ENCODE data around the gene PLAAT4. TPM values are rescaled to one million over a fixed set of nuclear protein-coding genes. Genes with fewer than 3 reads are reported as not detected.
A peak's percentile ranks its signal among the peaks of the same experiment; 100 is the strongest.

The PLAAT4 gene
- total and polyA plus RNA-seq, 2 of the 8 experiments (the other 6 are each of a cell fraction or from before 2014, with no cell fraction given) = 2.8 to 4.1 TPM

DNA sequence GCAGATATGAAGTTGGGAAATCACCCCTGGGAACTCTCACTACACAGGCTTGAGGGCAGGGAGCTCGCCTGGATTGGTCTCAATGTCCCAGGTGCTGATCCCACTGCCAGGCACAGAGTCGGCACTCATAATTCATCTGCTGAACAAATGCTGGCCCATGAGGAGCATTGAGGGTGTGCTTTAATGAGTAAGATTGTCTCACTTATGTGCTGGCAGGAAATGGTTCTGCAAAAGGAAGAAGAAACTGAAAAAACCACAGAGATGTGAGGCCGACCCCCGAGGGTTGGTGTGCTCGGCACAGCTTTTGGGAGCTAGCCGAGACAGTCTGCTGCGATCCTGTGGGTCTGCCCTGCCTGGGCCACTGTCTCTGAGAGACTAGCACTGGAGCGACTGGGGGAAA, 17.2 kb downstream of the PLAAT4 start:
- Histone ChIP-seq H3K18ac (ENCODE audit: extremely low read depth, low read length) (0 out of 2 replicates have a peak overlapping the region, but pooled peaks have one; percentile 13), H2BK15ac (ENCODE audit: low read length) (no peak overlapping the region), H2BK20ac (ENCODE audit: low read length) (no peak overlapping the region), H2BK12ac (ENCODE audit: low read depth, low read length) (no peak overlapping the region), H4K20me1 (replicated peaks in 1 of 2; ENCODE audit: control insufficient read depth in 1 of 2, insufficient read depth in 2 of 2, low read length in 2 of 2) (no peaks in the 10 kb centered on the region), H4K5ac (ENCODE audit: insufficient read length, low read depth, low read length) (no peak overlapping the region), H3K36me3 (ENCODE audit: control insufficient read depth in 2 of 4, insufficient read depth in 4 of 4, low read length in 3 of 4) (no peaks in the 10 kb centered on the region), H2AFZ (ENCODE audit: low read length) (no peak overlapping the region), H2AK5ac (ENCODE audit: low read depth, low read length) (no peak overlapping the region), H3K4ac (replicated peaks; ENCODE audit: insufficient read length, low read depth, low read length) (no peak overlapping the region), H3K27ac (ENCODE audit: low read depth, low read length) (no peak overlapping the region), H3K4me3 (ENCODE audit: extremely low read depth in 1 of 4, insufficient read depth in 2 of 4, low read depth in 3 of 4, low read length in 4 of 4) (no peak overlapping the region), H3K9ac (replicated peaks in 1 of 4; ENCODE audit: extremely low read depth in 1 of 4, low read depth in 3 of 4, low read length in 3 of 4) (no peak overlapping the region), H3K4me1 (replicated peaks in 1 of 4; ENCODE audit: control insufficient read depth in 3 of 4, insufficient read depth in 4 of 4, low read length in 3 of 4) (peaks cover 0 to 6% (median 2%) of the 10 kb centered on the region in 4 experiments; a peak in 3 of 7 replicates), H3K14ac (ENCODE audit: insufficient read length) (no peak overlapping the region), H3K79me2 (ENCODE audit: control insufficient read depth in 1 of 2, insufficient read depth in 2 of 2, low read length in 2 of 2) (no peaks in the 10 kb centered on the region), H4K8ac (ENCODE audit: extremely low read depth, insufficient read depth, low read length) (no peak overlapping the region), H4K91ac (replicated peaks; ENCODE audit: insufficient read length, low read length) (no peak overlapping the region), H3K9me3 (ENCODE audit: insufficient read depth in 2 of 2, low read depth in 1 of 2, low read length in 1 of 2) (no peaks in the 10 kb centered on the region; a peak in 1 of 4 replicates), H3K27me3 (replicated peaks in 1 of 4; ENCODE audit: control insufficient read depth in 3 of 4, extremely low read depth in 1 of 4, insufficient read depth in 3 of 4, low read length in 3 of 4) (no peaks in the 10 kb centered on the region), H3K23me2 (ENCODE audit: low read depth, low read length) (no peaks in the 10 kb centered on the region), H2BK5ac (ENCODE audit: low read depth, low read length) (no peak overlapping the region), H3K56ac (replicated peaks; ENCODE audit: insufficient read length, low read depth, low read length) (no peak overlapping the region), H2BK120ac (replicated peaks; ENCODE audit: low read depth, low read length) (no peak overlapping the region), H3K4me2 (ENCODE audit: insufficient read depth in 1 of 2, low read depth in 2 of 2, low read length in 2 of 2) (no peak overlapping the region), H3K79me1 (ENCODE audit: low read depth, low read length) (no peaks in the 10 kb centered on the region), H3K23ac (ENCODE audit: insufficient read length) (no peak overlapping the region)
- FAIRE-seq (no peak), DNase-seq (ENCODE audit: low read depth in 1 of 2, low spot score in 2 of 2) (no peak)
- WGBS, 2 experiments (ENCODE audit: extremely low coverage in 1 of 2, insufficient coverage in 1 of 2, insufficient read length in 1 of 2, insufficient replicate concordance in 2 of 2, low coverage in 1 of 2, low lambda C conversion rate in 2 of 2, missing lambda C conversion rate in 1 of 2) = 92% methylated on average over 8 of the region's 8 CpGs; no CpG with 5 or more reads in 1 of the 2 experiments
- ChIA-PET POLR2A (ENCODE audit: partially characterized antibody) (interaction anchor here (0.6 to 3.5 kb wide), 6 partner anchors 9 to 277 kb away, joined by 3 to 12 read pairs (median 4); partner anchors contain the start of genes PLAAT2 and PLAAT4), CTCF (ENCODE audit: partially characterized antibody) (interaction anchor here (1.2 to 1.7 kb wide), 3 partner anchors 13 to 511 kb away, joined by 3 to 6 read pairs (median 4); no protein-coding TSS in a partner anchor)
- TF ChIP-seq SP1 (IDR thresholded peaks at IDR 0.05; ENCODE audit: low read depth, low read length) = no peak
- no peak for TF ChIP-seq GTF2F1 (IDR thresholded peaks at IDR 0.05; ENCODE audit: borderline replicate concordance, low read depth, low read length)
- no peak for TF ChIP-seq ASH2L (IDR thresholded peaks at IDR 0.05; ENCODE audit: low read length)
- no peak for TF ChIP-seq KDM4A (IDR thresholded peaks at IDR 0.05; ENCODE audit: low read depth, low read length, severe bottlenecking)
- TF ChIP-seq BRCA1 (IDR thresholded peaks at IDR 0.05; ENCODE audit: low read depth, low read length) = no peak
- no peak for TF ChIP-seq KDM5A (IDR thresholded peaks at IDR 0.05; ENCODE audit: low read length)
- TF ChIP-seq, protein P1, sequence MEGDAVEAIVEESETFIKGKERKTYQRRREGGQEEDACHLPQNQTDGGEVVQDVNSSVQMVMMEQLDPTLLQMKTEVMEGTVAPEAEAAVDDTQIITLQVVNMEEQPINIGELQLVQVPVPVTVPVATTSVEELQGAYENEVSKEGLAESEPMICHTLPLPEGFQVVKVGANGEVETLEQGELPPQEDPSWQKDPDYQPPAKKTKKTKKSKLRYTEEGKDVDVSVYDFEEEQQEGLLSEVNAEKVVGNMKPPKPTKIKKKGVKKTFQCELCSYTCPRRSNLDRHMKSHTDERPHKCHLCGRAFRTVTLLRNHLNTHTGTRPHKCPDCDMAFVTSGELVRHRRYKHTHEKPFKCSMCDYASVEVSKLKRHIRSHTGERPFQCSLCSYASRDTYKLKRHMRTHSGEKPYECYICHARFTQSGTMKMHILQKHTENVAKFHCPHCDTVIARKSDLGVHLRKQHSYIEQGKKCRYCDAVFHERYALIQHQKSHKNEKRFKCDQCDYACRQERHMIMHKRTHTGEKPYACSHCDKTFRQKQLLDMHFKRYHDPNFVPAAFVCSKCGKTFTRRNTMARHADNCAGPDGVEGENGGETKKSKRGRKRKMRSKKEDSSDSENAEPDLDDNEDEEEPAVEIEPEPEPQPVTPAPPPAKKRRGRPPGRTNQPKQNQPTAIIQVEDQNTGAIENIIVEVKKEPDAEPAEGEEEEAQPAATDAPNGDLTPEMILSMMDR (IDR thresholded peaks at IDR 0.05; ENCODE audit: control extremely low read depth in 1 of 3, insufficient read depth in 1 of 3, low read depth in 1 of 3, low read length in 3 of 3) = no peak
- TF ChIP-seq RAD21 (IDR thresholded peaks at IDR 0.05 in 1 of 2, conservative IDR thresholded peaks at IDR 0.05 in 1 of 2; ENCODE audit: low read depth in 2 of 2, low read length in 2 of 2) = no peak
- TF ChIP-seq CTBP2 (IDR thresholded peaks at IDR 0.05; ENCODE audit: borderline replicate concordance, insufficient read depth, insufficient read length, low read length) = no peak
- no peak for TF ChIP-seq KDM1A (IDR thresholded peaks at IDR 0.05; ENCODE audit: borderline replicate concordance, low read length)
- TF ChIP-seq ZNF274 (IDR thresholded peaks at IDR 0.05; ENCODE audit: borderline replicate concordance, extremely low read depth, low read length) = no peak

All from H1 (cell line).